GM12892 (cell line): ENCODE measurements around the gene MYBPC2.

Experiments
- DNase-seq: peaks from one replicate; pipeline ENCODE4 v3.0.0; 2011; ENCODE audit not compliant: insufficient read length
- FAIRE-seq: peaks from 2 replicates; lab custom pipeline; 2011; peaks lifted over from hg19 to GRCh38; lab: Jason Lieb, UNC
- POLR2A ChIP-seq: IDR thresholded peaks from 2 replicates; pipeline ENCODE4 v1.6.1; 2011; ENCODE audit warnings: low read depth, low read length, control low read depth
- POLR2AphosphoS5 ChIP-seq: IDR thresholded peaks from 2 replicates; pipeline ENCODE4 v1.6.1; 2011; ENCODE audit warnings: low read depth, low read length, control low read depth
- TAF1 ChIP-seq: IDR thresholded peaks from 2 replicates; pipeline ENCODE4 v1.6.1; 2011; ENCODE audit warnings: low read depth, mild to moderate bottlenecking, control low read depth, low read length, borderline replicate concordance

The MYBPC2 gene

DNA sequence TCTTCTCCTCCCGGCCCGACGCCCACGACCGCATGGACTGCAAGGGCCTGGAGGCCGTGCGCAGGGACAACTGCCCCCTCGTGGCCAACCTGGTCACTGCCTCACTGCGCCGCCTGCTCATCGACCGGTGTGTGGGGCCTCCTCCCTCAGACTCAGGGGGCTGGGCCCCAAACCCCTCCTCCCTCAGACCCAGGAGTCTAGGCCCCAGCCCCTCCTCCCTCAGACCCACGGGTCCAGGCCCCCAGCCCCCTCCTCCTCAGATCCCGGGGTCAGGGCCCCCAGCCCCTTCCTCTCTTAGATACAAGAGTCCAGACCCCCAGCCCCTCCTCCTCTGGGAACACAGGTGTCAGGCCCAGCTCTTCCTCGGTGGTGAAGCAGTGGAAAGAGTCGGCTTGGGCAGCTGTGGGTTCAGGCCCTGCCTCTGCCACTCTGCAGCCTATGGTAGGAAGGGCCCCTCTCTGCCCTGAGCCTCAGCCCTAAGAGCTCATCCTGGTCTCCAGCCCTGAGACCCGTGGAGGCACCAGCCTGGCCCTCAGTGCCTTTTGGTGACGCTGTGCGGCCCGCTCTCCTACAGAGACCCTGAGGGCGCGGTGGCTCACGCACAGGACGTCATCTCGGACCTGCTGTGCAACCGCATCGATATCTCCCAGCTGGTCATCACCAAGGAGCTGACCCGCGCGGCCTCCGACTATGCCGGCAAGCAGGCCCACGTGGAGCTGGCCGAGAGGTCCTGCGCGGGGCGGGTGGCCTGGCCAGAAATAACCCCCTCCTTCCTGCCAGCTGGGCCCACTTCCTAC is 17.6 kb upstream of the MYBPC2 start:
- no peak for TF ChIP-seq TAF1
- peak; percentile 48; the same call in 1 of the 2 replicates for TF ChIP-seq POLR2A
- DNase-seq (peak; percentile 93), FAIRE-seq (peak; percentile 95)

DNA sequence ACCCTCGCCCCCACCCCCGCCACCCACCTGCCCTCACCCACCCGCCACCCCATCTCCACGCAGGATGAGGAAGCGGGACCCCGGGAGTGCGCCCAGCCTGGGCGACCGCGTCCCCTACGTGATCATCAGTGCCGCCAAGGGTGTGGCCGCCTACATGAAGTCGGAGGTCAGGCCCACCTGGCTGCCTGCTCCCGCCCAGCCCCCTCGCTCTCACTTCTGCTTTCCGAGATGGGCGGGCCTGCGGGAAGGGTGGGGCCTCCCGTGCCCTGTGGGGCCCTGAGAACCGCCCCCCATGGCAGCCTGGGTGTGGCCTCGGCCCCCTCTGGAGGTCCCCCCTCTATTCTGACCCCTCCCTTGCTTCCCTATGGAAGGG is 17.0 kb upstream of the MYBPC2 start:
- TF ChIP-seq POLR2AphosphoS5 (no peak), TAF1 (no peak), POLR2A (no peak)
- peak; percentile 98 for FAIRE-seq
- DNase-seq: peak; percentile 97

GRCh38 chr19:50416034-50416977 is 16.4 kb upstream of the MYBPC2 start:
- TF ChIP-seq TAF1 (no peak), POLR2A (no peak), POLR2AphosphoS5 (no peak)
- FAIRE-seq (no peak), DNase-seq (no peak)

- peak; percentile 14 for FAIRE-seq
- TF ChIP-seq POLR2A (no peak), POLR2AphosphoS5 (no peak; the same call in 1 of the 2 replicates), TAF1 (no peak)
- no peak for DNase-seq
Measured at GRCh38 chr19:50417111-50418081, 15.3 kb upstream of the MYBPC2 start.

DNA sequence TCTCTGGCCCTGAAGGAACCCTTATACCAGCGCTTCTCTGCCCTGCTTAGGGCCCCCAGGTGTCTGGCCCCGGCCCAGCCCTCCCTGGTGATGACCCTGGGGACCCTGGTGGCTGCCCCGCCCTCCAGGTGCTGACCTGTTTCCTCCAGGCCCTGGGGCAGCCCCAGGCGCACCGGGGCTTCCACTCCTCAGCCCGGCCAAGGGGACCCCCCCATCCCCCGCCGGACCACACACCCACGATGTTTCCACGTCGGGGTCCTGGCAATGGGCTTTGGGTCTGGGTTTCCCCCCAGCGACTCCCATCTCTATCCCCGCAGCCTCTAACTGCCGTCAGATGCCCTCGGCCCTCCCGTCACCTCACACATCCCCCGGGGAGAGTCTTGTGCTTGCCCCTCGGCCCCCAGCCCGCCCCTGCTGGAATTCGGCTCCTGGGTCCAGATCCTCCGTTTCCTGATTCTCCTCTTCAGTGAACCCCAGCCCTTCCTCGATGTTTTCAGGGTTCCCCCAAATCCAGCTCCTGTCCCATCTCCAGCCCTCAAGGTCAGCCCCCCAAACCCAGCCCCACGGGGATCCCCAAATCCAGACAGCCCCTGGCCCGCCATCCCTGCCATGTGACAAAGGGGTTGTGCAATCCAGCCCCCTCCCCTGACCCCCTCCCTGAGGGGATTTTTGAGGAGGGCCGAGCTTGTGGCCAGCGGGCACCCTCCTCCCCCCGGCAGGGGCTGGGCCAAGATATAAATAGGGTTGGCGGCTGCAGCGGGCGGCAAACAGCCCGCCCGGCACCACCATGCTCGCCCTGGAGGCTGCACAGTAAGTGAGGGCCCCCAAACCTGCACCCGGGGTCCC is 14.3 kb upstream of the MYBPC2 start, which contains the start of gene SPIB:
Gene SPIB (plus strand): TSS at position 763 of the 846 bp plus-strand sequence. CDS start 25 bp downstream, at position 788.
- DNase-seq (no peak), FAIRE-seq (peak; percentile 70)
- TF ChIP-seq TAF1 (peak; percentile 54; the same call in 1 of the 2 replicates), POLR2A (peak; percentile 89), POLR2AphosphoS5 (no peak)

- TF ChIP-seq POLR2AphosphoS5: no peak
- no peak for TF ChIP-seq POLR2A
- TF ChIP-seq TAF1: no peak
- FAIRE-seq: no peak
Measured at GRCh38 chr19:50419022-50419579, 13.6 kb upstream of the MYBPC2 start.

DNA sequence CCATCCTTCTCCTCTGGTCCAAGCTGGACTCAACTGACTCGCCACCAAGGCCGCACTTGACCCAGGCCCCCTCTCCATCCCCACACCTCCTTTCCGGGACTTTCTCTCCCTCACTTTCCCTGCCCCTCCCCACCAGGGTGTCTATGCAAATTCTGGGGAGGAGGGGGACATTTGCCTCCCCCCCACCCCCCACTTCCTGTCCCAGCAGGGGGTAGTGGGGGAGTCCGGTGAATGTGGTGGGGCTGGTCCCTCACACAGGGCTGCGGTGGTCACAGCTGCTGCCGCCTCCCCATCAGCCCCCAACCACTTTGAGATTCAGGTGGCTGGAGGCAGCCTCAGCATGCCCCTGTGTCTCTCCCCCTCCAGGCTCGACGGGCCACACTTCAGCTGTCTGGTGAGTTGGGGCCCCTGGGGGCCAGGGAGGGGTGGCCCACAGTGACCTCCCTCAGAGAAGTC is 13.1 kb upstream of the MYBPC2 start:
- TF ChIP-seq TAF1 (no peak), POLR2A (peak; percentile 38; the same call in 1 of the 2 replicates)
- peak; percentile 95 for FAIRE-seq
- DNase-seq: no peak

More at GRCh38 chr19:50419022-50419579, 13.6 kb upstream of the MYBPC2 start:
- DNase-seq: no peak

- FAIRE-seq (peak; percentile 40), DNase-seq (no peak)
- TF ChIP-seq POLR2A (no peak), POLR2AphosphoS5 (no peak), TAF1 (no peak)
Measured at GRCh38 chr19:50420127-50420526, 12.6 kb upstream of the MYBPC2 start.

GRCh38 chr19:50420808-50421207 is 11.9 kb upstream of the MYBPC2 start:
- DNase-seq: no peak
- peak; percentile 21 for FAIRE-seq
- TF ChIP-seq TAF1 (no peak), POLR2AphosphoS5 (no peak), POLR2A (no peak)
